Activated CD8-positive, alpha-beta memory T cell treated with anti-CD3 and anti-CD28 coated beads, Interleukin-2, amount 50 U/mL, for 4 hours (primary cell): ENCODE data around the gene ORM2.
"Not testable (repeated sequence)": the region's sequence is repeated elsewhere in the genome, so short reads cannot be mapped to it uniquely, and the experiment has no call there.

ENCODE experiments used
- DNase-seq: peaks from one replicate; pipeline ENCODE4 v3.0.0-alpha.2; 2020

The ORM2 gene

DNA sequence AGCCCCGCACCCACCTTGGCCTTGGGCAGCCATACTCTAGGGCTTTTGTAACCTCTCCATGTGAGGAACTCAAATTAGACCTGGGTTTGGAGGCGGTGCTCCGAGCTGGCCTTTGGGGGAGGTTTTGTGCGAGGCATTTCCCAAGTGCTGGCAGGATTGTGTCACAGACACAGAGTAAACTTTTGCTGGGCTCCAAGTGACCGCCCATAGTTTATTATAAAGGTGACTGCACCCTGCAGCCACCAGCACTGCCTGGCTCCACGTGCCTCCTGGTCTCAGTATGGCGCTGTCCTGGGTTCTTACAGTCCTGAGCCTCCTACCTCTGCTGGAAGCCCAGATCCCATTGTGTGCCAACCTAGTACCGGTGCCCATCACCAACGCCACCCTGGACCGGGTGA, at the start of gene ORM2:
TSS of gene ORM2 (plus strand) at position 245 of the 398 bp plus-strand sequence. CDS start at position 281, 36 bp downstream.
- not testable (repeated sequence) for DNase-seq

DNA sequence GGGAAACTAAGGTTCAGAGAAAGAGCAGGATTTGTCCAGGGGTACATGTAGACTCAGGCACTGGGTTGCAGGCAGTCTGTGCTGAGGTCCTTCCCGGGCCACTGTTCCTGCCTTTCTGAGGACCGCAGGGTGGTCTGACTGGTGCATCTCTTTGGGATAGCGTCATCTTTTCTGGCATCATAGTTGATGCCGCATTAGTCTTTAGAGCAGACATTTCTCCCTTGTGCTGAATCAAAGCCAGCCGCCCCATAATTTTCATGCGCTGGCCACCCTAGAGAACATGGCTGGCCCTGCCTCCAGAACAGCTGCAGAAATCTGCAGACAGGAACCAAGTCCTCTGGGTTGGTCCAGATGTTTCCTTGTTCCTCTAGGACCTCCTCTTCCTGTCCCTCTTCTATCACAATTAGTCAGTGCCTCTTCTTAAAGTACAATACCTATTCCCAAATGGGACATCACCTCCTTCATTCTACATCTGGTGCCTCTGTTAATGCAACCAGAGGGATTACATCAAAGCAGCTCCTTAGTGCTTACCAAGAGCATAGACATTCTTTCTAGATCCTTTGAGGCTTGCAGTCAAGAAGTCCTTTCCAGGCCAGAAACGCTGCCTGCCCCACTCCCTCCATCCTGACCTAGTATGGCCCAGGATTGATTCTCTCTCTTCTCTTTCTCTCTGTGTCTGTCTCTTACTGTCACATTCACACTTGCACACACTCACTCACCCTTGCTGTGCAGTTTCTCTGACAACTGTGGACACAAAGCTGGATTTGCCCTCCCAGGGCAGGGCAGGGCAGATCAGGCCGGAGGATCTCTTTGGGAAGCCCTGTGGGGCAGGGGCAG, 48.8 kb upstream of the ORM2 start:
- DNase-seq = no peak

DNA sequence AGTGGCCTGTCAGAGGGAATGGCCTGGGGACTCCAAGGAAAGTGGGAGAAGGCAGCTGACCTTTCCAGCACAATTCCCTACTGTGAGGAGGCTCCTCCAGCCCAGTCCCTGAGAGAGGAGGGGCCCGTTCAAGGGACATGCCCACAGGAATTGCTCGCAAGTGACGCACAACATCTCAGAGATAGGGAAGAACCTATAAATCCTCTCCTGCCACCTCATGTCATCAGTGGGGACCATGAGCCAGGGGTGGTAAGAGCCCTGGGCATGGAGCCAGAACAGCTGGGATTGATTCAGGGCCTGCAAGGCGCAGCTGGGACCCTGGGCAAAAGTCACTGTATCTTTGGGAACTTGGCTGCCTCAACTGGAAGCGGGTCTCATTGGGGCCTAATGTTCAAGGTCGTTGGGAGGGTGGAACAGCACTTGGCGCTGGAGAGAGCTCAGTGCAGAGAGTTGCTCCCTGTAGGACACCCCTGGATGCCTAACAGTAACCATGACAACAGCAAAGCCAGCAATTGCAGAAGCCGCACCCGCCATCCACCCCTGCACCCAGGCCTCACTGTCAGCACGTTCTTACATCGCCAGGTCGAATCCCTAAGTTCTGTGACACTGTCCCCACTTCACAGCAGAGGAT, 48.1 kb upstream of the ORM2 start:
- no peak for DNase-seq

DNA sequence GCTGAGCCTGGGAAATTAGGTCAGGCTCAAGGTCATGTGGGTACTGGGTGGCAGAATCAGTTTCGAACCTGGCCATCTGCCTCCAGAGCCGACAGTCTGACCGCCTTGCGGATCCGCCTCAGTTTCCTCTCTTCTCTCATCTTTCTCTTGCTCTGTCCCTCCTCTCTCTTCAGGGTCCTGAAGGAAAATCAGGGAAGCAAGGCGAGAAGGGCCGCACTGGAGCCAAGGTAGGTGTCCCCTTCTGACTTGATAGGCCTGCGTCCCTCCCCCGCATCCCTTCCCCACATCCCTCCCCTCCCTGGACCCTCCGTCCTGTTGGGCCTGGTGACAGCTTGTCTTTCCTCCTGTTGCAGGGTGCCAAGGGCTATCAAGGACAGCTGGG, 47.6 kb upstream of the ORM2 start:
- no peak for DNase-seq

DNA sequence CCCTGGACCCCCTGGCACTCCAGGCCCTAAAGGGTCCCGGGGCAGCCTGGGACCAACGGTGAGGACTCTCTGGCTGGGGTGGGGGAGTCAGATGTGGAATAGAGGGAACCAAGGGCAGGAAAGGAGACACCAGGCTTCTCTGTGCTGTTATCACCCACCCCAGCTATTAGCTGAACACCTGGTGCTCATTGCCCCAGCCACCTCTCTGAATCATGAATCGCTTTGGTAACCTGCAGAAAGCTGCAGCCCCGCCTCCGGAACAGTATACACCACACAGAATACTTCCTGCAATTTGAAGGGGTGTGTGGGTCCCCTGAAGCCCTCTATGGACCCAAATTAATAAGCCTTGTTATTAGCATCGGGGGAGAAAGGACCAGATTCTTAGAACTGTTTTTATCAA, 47.2 kb upstream of the ORM2 start:
- DNase-seq = no peak

DNA sequence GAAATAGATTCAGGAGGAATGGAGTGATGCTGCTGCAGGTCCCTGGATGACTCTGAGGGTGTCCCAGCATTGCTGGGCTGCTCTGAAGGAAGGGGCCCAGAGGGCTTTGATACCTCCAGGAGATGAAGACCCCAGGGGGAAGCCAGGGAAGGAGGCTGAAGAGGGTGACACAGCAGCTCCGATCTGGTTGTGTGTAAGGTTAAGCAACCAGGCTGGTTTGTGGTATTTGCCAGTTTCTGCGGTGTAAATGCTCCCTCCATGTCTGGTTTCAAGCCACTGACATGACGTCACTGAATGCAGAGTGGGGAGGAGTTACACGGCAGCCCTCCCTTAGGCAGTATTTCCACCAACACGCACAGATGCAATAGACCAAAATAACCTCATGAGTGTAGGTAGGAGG, 46.7 kb upstream of the ORM2 start:
- no peak for DNase-seq

DNA sequence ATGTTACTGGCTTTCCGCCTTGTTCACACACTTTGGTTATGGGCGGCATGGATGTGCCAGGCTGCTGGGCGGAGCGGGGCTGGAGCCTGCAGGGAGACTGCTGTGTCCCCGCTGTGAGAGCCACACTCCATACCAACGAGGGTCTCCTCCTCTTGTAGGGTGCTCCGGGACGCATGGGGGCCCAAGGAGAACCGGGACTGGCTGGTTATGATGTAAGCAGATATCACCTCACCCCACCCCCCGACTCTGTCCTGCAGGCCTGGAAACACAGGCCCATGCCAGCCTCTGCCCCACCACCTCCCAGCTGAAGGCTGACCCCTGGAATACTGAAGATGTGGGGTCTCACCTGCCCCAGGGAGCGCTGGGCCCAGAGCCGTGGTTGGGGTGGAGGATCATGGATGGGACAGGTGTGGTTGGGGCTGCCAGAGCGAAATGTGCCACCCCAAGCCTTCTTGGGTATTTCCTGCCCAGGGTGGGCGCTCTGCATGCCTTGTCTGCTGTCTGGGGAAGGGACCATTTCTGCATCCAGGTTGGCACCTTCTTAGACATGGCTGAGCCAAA, 46.0 kb upstream of the ORM2 start:
- peak; percentile 1 for DNase-seq

DNA sequence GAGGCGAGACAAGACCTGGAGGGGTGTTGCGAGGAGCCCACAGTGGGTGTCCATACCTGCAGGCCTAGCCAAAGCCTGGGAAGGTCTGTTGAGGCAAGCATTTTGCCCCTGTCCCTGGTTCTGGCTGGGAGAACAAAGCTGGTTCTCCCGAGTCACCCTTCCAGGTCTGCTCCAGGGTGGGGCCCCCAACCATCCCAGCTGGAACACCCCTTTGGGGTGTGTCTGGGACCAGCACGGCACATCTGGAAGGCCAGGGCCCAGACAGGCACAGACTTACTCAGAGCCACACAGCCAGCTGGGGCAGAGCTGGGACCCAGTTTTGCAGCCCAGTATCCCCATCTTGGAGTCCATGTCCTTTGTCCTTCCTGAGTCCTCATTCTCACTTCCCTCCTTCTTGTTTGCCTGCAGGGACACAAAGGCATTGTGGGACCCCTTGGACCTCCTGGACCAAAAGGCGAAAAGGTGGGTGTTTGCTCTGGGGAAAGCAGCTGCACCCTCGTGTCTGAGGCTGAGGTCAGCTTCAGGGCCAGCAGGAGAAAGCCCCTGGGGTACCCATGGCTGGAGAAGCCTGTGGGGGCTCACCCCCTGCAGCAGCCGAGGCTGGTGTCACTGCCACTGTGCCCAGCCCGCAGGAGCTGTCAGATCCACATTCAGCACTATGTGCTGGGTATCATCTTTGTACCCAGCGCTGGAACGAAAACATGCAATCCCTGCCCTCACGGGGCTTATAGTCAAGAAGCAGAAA, 45.2 kb upstream of the ORM2 start:
- DNase-seq = peak; percentile 5

DNA sequence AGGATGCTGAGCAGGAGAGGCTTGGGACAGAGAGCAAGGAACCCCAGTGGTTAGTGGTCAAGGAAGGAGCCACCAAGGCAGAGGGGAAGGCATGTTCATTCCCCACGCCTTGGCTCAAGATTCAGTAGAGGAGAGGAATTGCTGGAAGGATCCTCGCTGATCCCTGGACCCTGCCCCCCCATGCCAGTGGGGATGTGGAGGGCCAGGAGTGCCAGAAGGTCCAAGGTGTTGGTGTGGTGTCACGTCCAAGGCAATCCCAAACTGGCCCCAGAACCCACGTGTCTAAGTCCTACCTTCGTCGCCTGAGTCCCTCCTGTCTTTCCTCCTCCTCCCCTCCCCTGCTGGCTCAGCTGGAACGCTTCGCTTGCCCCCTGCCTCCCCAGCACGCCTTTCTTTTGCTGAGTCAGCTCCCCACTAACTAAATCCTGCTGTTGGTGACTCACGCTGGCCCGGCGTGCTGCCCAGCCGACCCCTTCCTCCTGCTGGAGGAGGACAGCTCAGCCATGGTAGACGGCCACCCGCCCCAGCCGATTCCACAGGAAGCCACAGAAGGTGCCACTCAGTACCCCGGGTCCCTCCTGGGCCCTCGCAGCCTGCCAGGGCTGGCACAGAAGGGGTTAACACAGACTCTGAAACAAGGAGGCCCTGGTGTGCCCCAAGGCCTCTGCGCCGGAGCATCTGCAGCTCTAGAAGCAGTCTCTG, 44.4 kb upstream of the ORM2 start:
- peak; percentile 9 for DNase-seq

DNA sequence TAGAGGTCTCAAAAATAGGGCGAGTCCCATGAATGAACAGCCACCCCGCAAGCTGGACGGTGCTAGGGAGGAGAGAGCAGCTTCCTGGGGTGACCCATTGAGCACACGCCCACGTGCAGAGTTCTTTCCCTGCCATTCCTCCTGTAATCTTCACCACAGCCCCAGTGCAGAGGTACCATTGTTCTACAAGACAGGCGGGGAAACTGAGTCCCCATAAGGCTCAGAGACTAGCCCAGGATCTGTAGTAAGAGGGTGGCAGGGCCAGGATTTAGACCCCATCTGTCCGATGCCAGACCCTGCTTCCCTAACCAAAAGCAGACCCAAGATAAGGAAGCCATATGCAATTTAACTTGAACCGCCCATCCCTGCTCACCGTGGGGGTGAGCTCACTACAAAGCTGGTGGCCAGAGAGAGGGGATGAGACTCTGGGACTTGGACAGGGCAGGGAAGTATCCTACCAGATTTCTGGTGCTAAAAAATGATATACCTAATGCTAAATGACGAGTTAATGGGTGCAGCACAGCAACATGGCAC, 43.5 kb upstream of the ORM2 start:
- DNase-seq = peak; percentile 3

DNA sequence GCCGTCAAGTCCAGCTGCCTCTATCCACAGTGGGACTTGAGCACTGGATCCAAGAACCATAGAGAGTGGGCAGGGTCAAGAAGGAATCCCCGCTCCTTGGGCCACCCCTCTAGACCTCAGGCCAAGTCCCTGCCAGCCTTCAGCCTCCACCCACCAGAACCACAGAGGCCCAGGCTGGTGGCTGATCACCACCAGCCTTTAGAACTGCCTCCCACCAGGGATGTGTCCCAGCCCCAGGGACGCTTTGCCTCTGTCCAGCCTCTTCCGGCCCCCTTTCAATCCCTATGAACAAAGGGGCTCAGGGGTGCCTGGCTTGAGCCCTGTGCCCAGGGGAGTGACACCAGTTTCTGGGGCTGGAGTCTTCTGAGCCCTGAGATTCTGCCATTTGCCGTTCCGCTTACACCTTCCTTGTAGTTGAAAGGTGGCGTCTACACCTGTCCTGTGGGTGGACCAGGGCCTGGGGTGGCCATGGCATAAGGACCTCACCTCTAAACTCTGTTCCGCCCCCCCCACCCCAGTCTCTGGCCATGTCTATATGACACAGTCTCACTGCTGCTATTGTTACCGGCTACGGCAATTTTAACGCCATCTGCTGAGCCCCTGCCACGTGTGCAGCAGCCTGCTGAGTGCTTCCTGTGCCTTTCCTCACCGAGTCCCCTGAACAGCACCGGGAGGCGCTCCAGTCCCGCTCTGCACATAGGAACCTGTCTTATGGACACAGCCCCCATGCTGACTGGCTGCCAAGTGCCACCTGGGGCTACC, 42.5 kb upstream of the ORM2 start:
- DNase-seq = peak; percentile 13

DNA sequence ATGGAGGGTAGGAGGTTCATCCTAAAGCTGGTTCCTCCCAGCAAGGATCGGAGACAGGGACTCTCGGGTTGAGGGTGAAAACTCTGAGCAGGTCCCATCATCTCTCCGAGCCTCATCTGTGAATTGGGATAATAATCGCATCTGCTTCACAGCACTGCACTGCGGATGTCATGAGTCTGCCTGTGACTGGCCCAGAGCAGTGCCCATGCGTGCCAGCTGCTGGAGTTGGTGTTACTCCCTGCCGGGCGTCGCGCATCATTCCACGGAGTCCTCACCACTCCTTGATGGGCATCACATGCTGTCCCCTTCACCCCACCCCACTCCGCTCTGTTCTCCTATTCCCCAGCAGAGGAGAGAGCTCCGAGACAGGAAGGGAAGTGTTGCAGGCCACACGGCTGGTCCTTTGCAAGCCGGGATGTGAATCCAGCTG, 41.9 kb upstream of the ORM2 start:
- DNase-seq = peak; percentile 8

DNA sequence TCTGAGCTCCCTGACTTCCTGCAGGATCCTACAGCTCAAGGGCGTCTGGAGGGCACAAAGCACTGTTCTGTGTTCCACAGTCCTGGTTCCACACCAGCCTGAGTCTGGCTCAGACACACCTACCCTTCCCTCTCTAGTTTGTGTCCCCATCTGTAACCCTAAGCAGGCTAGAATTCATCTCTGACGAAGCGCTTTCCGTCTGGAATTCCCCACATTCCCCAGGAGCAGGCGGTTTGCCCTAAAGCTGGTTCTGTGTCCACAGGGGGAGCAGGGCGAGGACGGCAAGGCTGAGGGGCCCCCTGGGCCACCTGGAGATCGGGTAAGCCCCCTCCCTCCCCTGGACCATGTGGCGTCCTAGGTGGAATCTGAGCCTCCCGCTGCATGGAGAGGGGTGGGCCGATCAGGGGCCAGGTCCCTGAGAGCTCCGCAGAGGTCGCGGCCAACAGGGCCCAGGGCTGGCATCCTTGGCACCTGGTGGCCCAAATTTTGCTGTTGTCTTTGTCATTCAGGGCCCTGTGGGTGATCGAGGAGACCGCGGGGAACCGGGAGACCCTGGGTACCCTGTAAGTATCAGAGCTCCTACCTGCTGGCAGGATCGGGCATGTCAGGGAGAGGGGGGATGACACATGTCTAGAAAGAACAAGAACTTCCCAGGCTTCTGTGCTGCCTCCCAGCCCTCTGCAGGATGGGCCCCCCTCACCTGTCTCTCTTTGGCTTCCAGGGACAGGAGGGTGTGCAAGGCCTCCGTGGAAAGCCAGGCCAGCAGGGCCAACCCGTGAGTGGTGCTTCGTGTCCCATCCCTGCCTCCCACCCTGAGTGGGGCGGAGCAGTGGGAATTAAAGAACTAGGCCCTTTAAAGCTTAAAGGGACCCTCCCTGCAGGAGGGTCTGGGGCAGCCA, 41.2 kb upstream of the ORM2 start:
- peak; percentile 13 for DNase-seq

DNA sequence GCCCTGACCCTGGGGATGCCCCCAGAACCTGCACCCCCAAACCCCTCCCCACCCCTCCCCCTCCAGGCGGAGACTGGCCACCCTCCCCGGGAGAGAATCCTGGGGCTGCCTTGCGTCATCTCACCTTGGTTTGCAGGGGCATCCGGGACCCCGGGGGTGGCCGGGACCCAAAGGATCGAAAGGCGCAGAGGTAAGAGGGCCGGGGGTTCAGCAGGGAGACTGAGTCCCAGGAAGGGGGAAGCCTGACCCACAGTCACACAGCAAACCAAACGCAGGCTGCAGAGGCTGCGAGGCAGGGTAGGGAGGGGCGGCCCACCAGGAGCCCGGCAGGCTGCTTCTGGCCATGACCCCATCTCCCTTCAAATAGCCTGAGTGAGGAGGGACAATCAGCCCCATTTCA, 40.6 kb upstream of the ORM2 start:
- peak; percentile 7 for DNase-seq

DNA sequence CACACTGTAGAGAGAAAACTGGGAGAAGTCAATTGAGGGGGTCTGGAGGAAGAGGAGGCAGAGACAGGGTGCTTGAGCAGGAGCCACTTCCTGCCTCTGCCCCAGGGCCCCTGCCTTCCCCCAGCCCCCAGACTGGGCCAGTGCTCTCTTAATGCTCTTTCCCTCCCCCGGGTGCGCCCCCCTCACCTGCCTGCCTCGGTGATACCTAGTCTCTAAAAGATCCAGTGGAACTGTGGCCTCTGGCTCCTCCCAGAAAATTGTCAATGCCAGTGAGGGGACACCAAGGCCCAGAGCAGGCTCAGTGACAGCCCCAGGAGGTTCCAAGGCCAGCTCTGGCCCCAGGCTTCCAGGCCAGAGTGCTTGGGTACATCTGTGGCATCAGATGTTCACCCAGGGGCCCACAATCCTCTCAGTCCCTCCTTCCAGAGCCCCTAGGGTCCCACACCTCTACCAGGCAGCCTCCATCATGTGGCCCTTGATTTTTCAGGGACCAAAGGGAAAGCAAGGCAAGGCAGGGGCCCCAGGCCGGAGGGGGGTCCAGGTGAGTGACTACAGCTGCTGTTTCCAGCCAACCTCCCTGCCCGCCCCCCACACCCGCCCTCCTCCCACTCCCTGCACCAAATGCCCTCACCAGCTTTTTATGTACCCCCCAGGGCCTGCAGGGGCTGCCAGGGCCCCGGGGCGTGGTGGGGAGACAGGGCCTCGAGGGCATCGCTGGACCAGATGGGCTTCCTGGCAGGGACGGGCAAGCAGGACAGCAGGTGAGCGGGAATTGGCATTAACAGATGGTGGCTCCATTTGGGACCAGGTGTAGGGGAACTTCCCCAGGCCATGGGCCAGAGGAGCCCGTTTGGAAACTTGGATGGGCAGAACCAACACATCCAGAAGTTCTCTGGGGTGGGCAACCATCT, 39.8 kb upstream of the ORM2 start:
- DNase-seq = peak; percentile 11

DNA sequence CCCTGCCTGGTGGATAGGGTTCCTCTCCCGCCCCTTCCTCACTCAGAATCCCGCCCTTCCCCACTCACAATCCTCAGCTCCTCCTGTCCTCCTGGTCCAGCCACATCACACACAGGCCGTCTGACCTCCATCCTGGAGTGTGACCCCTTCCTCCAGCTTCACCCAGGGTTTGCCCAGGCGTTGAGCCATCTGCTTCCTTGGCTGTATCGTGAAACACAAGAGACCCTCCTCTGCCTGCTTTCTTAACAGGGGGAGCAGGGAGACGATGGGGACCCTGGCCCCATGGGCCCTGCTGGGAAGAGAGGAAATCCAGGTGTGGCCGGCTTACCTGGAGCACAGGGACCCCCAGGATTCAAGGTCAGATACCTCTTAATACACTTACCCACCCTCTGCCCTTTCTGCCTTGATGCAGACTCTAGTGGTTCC, 39.1 kb upstream of the ORM2 start:
- DNase-seq = peak; percentile 5

DNA sequence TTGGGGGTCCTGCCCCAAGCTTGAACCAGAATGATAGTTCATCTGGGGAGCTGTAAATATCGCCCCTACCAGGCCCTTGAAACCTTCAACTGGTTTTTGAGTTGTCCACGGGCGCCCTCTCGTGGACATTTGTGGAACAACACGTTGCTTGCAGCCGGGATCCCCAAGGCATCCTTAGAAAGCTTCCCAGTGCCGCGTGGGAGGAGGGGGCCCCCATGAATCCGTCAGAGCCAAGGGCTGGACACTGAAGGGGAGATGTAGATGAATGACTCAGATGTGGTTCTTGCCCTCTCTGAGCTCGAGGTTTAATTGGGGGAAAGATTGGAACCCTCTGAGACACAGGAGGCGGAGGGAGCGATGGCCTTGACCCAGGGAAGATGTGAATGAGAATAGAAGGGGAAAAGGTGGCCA, 38.6 kb upstream of the ORM2 start:
- DNase-seq = peak; percentile 73

DNA sequence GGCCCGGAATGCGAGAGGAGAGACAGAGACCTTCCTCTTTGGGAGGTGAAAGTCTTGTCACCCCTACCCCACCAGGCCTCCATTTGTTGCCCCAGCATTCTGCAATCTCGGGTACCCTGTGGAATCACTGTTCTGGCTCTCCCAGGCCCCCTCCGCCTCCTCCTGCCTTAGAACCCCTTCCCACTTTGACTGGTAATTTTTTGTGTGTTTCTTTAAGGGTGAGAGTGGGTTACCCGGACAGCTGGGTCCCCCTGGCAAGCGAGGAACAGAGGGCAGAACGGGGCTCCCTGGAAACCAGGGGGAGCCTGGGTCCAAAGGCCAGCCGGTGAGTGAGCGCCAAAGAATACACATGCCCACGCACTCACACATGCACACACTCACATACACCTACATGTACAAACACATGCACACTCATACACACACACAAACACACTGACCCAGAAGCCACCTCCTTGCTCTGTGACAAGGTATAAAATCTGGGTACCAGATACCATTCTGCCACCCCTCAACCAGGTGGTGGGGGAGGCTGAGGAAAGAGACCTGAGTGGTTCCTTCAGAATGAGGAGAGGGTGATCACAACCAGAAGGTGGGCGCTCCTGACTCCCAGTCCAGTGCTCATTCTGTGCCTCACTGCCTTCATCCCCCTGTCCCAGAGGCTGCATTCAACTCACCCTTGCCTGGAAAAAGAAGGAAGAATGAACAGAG, 37.6 kb upstream of the ORM2 start:
- DNase-seq = no peak

DNA sequence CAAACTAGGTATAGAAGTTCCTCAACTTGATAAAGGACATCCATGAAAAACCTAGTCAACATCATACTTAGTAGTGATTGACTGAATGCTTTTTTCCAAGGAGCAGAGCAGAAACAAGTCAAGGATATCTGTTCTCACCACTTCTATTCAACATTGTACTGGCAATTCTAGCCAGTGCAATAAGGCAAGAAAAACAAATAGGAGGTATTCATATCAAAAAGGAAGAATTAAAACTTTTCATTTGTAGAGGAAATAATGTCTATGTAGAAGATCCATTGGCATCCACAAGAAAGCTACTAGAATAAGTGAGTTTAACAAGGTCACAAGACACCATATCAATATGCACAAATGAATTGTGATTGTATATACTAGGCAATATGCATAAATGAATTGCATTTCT, 35.0 kb upstream of the ORM2 start:
- DNase-seq = no peak
